ENCODE measurements around the gene PIK3C3. TPM values are rescaled to one million over a fixed set of nuclear protein-coding genes. Genes with fewer than 3 reads are reported as not detected.

The PIK3C3 gene
- total and polyA plus RNA-seq, 9 of the 15 experiments (the other 6 are each of a cell fraction or from before 2014, with no cell fraction given) = 27.0 to 101 (median 42.9) TPM

DNA sequence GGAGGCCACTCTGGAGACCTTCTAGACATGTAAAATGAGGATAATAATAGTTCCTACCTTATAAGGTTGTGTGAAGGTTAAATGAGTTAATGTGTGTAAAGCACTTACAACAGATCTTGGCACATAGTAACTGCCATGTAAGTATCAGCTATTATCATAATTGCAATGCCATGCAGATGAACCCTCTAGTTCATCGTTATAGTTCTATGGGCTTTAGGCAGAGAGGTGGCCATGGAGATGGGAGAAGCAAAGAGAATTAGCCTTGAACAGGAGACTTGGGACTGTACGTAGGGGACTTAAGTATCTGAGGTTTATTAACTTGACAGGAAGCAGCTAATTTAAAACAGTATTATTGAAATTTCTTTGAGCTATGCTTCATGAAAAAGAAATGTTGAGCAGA lies 151.8 kb downstream of the PIK3C3 start:
- H3K36me3 ChIP-seq (ENCODE audit: control insufficient read depth, insufficient read depth, low read length) = no peaks in the 10 kb centered on the region
- no peak overlapping the region for H2AFZ ChIP-seq (ENCODE audit: low read depth, low read length)
- ATAC-seq (no peak), FAIRE-seq (no peak), DNase-seq (ENCODE audit: extremely low read depth in 1 of 4, low spot score in 3 of 4) (no peak)
- H3K27ac ChIP-seq (ENCODE audit: extremely low read depth, low read depth, low read length) = no peak overlapping the region
- H4K20me1 ChIP-seq (replicated peaks; ENCODE audit: control insufficient read depth, insufficient read depth, low read length) = no peaks in the 10 kb centered on the region
- intact Hi-C loops (cut with micrococcal nuclease) (no loop called here), in situ Hi-C loops (cut with MboI) (loop anchor here (25.0 kb wide), 1 partner anchor 1456 kb away; no protein-coding TSS in a partner anchor)
- no peaks in the 10 kb centered on the region for H3K9me3 ChIP-seq (replicated peaks; ENCODE audit: control insufficient read depth, insufficient read depth, low read depth, low read length)
- H3K9me1 ChIP-seq (ENCODE audit: control insufficient read depth, insufficient read depth, low read length) = no peaks in the 10 kb centered on the region
- CTCF ChIA-PET (ENCODE audit: low intra/inter-chr PET ratio) = no interaction called here
- H3K4me3 ChIP-seq = no peak overlapping the region
- H3K9ac ChIP-seq (ENCODE audit: insufficient read depth in 1 of 2, low read depth in 2 of 2, low read length in 2 of 2) = no peak overlapping the region
- H3K4me1 ChIP-seq (replicated peaks in 1 of 2; ENCODE audit: control insufficient read depth in 2 of 2, insufficient read depth in 2 of 2, low read length in 2 of 2) = no peaks in the 10 kb centered on the region
- POLR2A ChIA-PET = no interaction called here
- WGBS (ENCODE audit: insufficient coverage, low coverage, missing lambda C conversion rate) = 0% methylated on average over 2 of the region's 2 CpGs
- H3K79me2 ChIP-seq (ENCODE audit: control insufficient read depth, insufficient read depth, low read length) = no peaks in the 10 kb centered on the region
- no peak overlapping the region for H3K4me2 ChIP-seq (ENCODE audit: insufficient read depth, low read length)
- no peaks in the 10 kb centered on the region for H3K27me3 ChIP-seq (ENCODE audit: control insufficient read depth in 2 of 2, insufficient read depth in 2 of 2, low read length in 2 of 2)
- no TSS peak for BruUV-seq (replicated peaks)
- no peak for TF ChIP-seq PRMT5 (CRISPR knock-in tag; IDR thresholded peaks at IDR 0.05)
- no peak for TF ChIP-seq CREM (IDR thresholded peaks at IDR 0.05; ENCODE audit: low read depth)
- TF ChIP-seq CUX1 (CRISPR knock-in tag; IDR thresholded peaks at IDR 0.05) = no peak
- TF ChIP-seq, protein P1, sequence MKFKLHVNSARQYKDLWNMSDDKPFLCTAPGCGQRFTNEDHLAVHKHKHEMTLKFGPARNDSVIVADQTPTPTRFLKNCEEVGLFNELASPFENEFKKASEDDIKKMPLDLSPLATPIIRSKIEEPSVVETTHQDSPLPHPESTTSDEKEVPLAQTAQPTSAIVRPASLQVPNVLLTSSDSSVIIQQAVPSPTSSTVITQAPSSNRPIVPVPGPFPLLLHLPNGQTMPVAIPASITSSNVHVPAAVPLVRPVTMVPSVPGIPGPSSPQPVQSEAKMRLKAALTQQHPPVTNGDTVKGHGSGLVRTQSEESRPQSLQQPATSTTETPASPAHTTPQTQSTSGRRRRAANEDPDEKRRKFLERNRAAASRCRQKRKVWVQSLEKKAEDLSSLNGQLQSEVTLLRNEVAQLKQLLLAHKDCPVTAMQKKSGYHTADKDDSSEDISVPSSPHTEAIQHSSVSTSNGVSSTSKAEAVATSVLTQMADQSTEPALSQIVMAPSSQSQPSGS (CRISPR knock-in tag; IDR thresholded peaks at IDR 0.05) = no peak
- no peak for TF ChIP-seq RBM17 (IDR thresholded peaks at IDR 0.05; ENCODE audit: borderline replicate concordance, low read depth, low read length)
- no peak for TF ChIP-seq EWSR1 (IDR thresholded peaks at IDR 0.05; ENCODE audit: borderline replicate concordance, low read depth, partially characterized antibody)
- TF ChIP-seq LEF1 (IDR thresholded peaks at IDR 0.05) = no peak
- no peak for TF ChIP-seq ZFP91 (CRISPR knock-in tag; IDR thresholded peaks at IDR 0.05)
- TF ChIP-seq, protein P2, sequence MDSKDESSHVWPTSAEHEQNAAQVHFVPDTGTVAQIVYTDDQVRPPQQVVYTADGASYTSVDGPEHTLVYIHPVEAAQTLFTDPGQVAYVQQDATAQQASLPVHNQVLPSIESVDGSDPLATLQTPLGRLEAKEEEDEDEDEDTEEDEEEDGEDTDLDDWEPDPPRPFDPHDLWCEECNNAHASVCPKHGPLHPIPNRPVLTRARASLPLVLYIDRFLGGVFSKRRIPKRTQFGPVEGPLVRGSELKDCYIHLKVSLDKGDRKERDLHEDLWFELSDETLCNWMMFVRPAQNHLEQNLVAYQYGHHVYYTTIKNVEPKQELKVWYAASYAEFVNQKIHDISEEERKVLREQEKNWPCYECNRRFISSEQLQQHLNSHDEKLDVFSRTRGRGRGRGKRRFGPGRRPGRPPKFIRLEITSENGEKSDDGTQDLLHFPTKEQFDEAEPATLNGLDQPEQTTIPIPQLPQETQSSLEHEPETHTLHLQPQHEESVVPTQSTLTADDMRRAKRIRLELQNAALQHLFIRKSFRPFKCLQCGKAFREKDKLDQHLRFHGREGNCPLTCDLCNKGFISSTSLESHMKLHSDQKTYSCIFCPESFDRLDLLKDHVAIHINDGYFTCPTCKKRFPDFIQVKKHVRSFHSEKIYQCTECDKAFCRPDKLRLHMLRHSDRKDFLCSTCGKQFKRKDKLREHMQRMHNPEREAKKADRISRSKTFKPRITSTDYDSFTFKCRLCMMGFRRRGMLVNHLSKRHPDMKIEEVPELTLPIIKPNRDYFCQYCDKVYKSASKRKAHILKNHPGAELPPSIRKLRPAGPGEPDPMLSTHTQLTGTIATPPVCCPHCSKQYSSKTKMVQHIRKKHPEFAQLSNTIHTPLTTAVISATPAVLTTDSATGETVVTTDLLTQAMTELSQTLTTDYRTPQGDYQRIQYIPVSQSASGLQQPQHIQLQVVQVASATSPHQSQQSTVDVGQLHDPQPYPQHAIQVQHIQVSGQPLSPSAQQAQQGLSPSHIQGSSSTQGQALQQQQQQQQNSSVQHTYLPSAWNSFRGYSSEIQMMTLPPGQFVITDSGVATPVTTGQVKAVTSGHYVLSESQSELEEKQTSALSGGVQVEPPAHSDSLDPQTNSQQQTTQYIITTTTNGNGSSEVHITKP (IDR thresholded peaks at IDR 0.05; ENCODE audit: partially characterized antibody) = no peak
